IPS-11a (cell line): Measurements from ENCODE around the gene PPP1R3F.

Source experiments
- H3K4me3 ChIP-seq: one replicate; pipeline ENCODE4 v1.5.1; 2013; ENCODE audit warnings: low read depth, low read length, control low read depth

PPP1R3F gene

DNA sequence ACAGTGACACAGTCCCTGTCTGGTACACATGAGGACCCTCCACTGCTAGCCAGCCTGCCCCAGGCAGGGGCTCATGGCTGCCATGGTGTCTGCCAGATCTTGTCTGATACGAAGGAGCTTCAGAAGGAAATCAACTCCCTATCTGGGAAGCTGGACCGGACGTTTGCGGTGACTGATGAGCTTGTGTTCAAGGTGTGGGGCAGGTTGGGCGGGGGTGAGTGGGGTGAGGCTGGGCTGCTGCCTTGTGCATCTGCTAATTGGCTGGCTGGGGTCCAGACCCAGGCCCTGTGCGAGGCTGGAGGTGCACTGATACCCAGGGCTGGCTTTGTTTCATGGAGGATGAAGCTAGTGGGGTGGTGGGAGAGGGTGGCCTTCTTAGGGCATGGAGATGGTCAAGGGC is 20.5 kb upstream of the PPP1R3F start:
- H3K4me3 ChIP-seq = no peak overlapping the region

DNA sequence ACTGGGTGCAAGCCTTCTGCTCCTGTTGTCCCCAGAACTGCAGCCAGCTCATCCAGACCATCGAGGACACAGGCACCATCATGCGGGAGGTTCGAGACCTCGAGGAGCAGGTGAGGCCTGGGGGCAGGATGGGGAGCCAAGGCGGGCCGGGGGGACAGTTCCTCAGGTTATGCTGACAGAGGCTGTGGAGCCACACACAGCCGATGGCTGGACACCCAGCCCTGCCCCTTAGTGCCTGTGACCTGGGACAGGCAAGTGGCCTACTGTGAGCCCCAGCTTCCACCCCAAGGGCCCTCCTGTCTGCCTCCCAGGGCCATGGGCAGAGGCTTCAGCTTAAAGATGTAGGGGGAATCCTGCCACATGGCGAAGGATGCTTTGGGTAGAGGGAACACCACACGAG is 20.0 kb upstream of the PPP1R3F start:
- H3K4me3 ChIP-seq = no peak overlapping the region

DNA sequence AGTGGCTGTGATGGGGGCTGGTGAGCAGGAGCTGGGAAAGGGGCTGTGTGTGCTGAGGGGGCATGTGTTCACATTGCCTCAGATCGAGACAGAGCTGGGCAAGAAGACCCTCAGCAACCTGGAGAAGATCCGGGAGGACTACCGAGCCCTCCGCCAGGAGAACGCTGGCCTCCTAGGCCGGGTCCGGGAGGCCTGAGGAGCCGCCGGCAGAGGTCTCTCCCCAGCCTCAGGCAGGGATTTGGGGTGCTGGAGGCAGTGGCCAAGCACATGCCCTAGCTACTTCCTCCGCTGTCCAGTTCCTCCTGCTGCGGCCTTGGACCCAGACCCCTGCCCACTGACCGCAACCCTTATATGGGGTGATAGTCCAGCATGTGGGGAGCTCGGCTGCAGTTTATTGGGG is 19.5 kb upstream of the PPP1R3F start:
- H3K4me3 ChIP-seq = no peak overlapping the region

DNA sequence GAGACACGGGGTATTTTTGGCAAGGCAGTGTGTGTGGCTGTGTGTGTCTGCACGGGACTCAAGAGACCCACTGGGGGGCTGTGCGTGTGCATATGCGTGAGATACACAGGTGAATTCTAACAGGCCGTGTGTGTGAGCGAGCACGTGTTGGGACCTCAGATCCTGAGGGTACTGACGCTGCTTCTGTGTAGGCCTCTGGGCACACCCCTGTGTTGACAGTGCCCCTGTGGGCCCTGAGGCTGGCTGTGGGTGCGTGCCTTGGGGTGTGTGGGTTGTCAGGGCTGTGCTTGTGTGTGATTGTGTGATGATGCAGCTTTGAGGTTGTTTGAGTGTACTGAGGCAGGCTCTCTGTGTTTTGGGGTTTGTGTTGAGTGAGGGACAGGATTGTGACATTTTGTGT is 19.0 kb upstream of the PPP1R3F start:
- no peak overlapping the region for H3K4me3 ChIP-seq

DNA sequence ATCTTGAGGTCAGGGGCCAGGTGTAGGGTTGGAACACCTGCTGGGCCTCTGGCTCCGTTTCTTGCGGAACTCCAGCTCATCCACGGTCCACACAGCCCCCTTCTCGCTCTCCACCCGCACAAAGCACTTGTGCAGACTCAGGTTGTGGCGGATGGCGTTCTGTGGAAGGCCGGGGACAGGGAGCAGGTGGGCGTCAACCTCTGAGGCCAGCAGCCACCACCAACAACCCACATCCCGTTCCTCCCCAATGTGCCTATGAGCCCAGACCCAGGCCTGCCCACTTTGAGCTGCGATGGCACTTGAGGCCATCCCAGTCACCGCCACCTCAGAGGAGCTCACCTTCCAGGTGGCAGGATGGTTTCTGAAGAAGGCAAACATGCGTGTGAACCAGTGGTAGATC is 18.3 kb upstream of the PPP1R3F start:
- no peak overlapping the region for H3K4me3 ChIP-seq

DNA sequence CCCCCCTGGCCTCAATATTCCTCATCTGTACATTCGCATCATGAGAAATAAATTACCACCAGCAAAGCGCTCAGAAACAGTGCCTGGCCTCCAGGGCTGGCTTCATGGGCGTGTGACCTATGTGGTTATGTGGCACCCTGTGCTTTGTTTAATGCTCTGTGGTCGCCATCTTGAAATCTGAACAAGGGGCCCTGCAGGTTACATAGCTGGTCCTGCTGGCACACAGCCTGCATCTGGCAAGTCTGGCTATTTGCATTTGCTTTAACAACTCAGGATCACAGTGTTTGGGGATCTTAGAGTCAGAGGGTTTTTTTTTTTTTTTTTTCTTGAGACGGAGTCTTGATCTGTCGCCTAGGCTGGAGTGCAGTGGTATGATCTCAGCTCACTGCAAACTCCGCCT is 15.0 kb upstream of the PPP1R3F start:
- H3K4me3 ChIP-seq = no peak overlapping the region

DNA sequence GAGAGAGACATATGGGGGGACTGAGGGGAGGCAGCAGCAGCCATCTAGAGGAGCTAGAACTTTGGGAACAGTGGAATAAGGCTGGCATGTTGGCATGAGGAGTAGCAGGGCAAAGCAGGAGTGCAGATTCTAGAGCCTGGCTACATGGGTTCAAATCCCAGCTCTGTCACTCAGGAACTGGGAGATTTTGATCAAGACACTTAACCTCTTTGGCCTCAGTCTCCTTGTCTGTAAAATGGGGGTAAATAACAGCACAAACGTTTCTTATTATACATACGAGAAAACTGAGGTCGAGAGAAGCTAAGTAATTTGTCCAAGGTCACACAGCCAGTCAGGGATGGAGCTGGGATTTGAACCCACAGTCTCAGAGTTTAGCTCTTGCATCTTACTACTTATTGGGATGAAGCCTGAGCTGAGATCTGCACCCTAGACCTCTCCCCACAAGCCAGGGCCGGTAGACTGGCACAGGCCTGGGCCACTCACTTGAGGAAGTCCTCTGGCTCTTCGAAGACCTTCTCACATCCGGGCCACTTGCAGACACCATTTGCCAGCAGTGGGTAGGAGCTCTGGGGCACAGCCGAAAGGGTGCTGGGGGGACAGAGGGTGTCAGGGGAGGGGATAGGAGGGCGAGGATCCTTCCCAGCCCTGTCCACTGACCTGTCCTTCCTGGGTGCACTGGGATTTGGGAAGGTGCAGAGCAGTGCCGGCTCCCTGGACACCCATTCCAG is 13.2 kb upstream of the PPP1R3F start:
- H3K4me3 ChIP-seq = no peak overlapping the region

DNA sequence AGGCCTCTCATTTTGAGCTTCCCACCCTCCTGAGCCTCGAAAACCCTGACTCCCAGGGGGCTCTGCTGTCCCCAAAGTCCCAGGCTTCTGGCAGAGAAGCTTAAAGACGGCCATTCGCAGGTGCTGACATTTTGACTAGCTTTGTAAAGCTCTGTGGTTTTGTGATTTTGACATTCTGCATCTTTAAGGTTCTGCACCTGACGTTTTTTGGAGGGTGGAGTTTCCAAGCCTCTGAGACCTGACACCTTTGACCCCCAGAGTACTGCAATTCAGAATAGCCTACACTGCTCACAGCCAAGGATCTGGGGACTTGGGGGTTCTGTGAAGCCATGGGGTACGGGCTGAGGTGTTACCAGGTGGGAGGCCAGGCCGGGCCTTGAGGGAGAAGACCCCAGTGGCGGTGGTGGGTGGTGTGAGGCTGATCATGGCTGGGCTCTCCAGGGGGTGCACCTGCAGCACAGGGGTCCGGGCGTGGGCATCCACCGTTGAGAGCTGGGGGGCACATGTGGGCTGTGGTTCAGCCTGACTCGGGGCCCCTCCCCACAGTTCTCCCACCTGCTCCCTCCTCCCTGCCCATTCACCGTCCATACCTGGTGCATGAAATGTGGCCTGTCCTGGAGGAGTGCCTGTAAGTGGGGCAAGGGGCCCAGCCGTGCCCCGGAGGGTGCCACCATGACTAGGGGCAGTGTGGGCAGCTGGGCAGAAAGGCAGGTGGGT is 12.4 kb upstream of the PPP1R3F start:
- no peak overlapping the region for H3K4me3 ChIP-seq

DNA sequence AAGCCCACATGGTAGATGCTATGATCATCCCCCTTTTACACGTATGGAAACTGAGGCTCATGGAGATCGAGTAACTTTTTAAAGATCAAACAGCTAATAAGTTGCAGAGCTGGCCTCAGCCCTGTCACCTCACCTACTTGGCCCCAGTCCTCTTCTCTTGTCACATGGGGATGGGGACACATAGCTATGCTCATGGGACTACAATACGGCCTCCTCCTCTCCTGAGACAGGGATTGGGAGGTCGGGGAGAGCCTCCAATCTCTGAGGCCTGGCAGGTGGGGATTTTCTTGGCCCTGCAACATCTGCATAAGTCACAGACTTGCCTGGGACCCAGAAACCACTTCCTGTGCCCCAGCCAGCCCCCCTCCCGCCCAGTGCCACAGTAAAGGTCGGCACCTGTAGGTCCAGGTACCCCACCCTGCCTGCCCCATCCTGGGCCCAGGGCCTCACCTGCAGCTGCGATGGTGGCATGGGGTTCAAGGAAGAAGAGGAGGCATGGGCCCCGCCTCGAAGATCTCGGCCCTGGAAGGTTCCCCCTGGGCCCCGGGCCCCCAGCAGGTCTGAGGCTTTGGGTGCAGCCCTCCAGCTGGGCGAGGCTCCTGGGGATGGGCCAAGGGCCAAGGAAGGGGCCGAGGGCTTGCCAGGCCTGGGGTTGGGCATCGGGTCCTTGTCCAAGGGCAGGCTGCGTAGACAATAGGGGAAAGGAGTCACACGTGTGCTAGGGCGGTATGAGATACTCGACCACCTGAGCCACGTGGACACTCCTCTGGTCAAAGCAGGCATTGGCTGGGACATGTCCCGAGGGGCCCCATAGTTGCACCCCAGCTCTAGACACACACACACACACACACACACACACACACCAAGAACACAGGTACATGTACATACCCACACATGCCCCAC is 11.5 kb upstream of the PPP1R3F start:
- no peak overlapping the region for H3K4me3 ChIP-seq

DNA sequence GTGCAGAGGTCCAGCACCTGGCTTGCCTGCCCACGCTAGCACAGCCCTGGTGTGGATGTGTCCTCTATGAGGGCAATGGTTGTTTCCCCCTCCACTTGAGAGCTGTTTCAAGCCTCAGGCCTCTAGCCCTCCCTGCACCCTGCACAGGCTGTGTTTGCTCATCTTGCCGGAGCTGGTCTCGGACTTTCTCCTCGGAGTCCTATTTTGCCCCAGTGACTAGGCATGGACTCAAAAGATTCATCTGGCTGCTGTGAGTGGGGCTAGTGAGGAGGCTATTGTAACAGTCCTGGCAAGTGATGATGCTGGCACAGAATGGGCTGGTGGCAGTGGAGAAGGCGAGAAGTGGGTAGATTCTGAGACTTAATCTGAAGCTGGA is 10.9 kb upstream of the PPP1R3F start:
- no peak overlapping the region for H3K4me3 ChIP-seq

DNA sequence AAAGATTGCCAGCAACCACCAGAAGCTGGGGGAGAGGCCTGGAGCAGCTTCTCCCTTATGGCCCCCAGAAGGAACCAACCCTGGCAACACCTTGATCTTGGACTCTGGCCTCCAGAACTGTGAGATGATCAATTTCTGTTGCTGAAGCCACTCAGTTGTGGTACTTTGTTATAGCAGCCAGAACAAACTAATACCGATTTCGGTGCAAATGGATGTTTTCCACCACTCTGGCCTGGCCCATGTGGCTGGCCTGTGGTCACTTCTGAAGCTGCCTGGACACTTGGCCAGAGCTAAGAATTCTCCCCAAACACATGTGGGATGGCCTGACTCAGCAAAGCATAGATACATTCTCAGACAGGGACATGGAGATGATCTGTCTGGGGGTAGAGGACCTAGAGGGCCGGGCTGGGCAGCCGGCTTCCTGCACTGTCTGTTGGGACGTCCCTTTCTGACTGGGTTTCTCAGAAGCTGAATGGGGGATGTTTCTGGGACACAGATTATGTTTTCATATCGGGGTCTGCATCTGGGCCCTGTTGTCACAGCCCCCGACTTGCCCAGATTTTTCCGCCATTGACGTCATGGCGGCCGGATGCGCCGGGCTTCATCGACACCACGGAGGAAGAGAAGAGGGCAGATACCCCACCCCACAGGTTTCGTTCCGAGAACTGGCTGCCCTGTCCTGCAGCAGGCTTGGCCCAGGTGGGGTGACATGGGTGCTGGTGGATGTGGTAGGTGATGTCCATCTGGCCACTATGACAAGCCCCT is 9.2 kb upstream of the PPP1R3F start:
- no peak overlapping the region for H3K4me3 ChIP-seq

DNA sequence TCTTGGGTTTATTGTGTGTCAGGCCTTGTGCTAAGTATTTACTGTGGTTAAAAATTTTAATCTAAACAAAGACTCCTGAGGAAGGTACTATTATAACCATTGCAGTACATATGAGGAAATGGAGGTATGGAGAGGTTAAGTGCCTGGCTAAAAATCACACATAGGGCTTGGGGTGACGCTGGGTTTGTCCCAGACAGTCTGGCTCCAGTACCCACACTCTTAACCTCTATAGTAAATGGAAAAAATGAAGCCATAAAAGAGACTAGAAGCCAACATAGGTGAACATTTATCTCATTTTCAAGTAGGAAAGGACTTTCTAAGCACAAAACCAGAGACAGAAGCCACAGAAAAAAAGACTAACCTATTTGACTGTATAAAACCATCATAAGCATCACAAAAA is 7.0 kb upstream of the PPP1R3F start:
- no peak overlapping the region for H3K4me3 ChIP-seq

DNA sequence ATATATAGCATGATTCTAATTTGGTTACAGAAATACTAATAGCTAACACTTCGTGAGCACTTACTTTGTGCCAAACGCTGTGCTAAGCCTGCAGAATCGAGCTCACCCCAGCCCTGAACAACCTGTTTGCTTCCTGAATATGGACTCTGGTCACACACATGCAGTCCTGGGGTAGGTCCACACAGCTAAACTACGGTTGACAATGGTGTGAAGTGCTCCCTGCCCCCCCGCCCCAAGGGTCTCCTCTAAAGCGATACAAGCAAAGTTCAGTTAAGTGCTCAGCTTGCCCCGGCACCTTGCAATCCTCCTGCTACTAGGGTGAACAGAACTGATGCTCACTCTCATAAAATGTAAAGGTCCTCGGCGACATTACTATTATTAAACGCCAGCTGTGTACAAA is 6.0 kb upstream of the PPP1R3F start:
- no peak overlapping the region for H3K4me3 ChIP-seq

DNA sequence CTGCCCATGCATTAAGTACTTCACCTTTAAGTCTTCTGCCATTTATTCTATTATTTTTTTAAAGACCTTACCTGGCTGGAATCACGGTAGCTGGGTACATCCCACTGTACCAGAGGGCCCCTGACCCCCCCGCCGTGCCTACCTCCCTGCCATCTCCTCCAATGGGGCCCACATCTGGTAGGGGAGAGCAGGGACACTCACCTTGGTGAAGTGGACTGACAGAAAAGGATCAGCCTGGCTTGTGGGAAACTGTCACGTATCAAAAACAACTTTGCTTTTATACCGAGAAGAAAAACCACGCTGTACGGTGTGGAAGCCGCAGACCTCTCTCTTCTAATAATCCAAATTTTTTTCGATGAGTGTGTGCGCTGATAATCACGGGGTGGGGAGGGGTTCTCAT is 5.1 kb upstream of the PPP1R3F start, which contains the start of gene FOXP3:
Gene FOXP3, minus strand, starts transcription at position 251 of the 400 bp plus-strand sequence. CDS start 6,205 bp downstream, outside the sequence.
- no peak within 1 kb of the TSS for H3K4me3 ChIP-seq

DNA sequence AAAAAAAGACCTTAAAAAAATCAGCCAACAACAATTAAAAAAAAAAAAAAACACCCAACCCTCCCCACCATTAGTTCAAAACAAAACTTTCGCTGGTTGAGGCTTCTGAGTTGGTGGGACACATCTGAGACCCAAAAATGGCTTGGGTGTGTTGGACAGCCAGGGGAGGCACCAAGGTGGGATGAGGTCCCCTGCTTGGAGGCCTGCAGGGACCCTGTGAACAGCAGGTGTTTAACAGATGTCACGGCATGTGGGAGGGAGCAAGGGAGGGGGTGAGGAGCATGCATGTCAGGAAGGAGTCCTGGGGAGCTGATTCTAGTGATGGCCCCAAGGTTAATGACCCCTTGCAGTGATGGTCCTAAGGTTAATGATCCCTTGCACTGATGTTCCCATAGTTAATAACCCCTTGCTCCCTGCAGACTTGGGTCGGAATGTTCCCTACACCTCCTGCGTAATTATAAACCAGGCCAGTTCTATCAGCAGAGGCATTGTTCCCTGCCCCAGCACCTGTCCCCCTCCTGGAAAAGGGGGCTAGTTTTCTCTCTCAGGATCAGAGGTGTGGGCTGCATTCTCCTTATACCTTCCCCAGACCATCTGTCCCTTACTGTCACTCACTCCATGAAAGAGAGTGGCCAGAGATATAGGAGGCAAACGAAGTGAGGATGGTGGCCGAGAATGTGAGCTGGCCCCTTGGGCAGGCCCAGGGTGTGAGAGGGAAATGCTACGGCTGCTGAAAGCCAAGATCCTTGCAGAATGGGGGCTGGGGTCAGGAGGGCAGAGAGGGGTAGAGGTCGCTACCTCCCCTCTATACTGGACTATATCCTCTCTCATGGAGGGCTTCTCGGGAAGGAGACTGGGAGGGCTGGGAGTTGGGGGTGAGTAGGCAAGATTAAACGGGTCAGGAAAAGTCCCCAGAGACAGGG is 2.8 kb upstream of the PPP1R3F start:
- H3K4me3 ChIP-seq = no peak overlapping the region

DNA sequence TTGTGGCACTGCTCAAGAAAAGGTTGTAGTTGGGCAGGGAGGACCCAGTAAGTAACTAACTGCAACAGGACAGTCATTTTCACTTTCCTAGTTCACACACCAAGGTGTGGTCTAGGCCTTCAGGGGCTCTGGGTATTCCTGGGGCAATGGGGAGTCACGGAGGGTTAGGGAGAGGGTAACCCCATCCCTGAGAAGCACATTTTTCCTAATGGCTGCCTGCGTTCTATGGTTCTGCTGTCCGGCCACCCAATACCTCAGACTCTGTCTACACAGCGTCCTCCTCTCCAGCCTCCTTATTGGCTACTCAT is 937 bp upstream of the PPP1R3F start:
- peak overlapping the region; percentile 70 for H3K4me3 ChIP-seq

DNA sequence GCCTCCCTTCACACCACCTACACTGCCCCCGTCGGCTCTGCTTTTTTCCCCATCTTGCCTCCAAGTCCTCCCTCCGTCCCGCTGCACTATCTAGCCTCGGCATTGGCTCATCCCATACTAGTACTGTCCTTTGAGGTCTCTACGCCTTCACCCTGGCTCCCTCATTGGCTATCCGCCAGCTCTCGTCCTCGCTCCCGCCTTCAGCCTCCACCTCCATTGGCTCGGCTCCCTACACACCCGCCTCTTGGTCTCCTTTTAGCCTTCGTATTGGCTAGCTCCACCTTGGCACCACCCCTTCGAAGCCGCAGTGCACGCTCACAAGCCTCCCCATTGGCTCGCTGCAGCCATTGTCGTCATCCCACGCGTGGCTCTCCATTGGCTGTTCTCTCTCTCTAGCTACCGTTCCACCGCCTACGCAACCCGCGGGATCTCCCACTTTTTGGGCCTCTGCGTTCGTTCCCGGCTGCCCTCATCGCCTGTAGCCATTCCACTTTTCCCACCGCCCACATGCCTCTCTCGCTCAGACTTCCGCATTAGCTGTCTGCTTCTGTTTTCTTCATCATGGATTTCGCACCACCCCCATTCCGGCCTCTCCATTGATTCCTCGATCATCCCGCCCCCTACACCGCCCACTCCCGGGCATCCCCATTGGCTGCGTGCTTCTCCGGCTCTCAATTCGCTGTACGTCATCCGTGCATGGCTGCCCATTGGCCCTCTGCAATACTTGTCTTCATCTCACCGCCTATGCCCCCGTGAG is 405 bp upstream of the PPP1R3F start:
- peak overlapping the region; percentile 70 for H3K4me3 ChIP-seq

DNA sequence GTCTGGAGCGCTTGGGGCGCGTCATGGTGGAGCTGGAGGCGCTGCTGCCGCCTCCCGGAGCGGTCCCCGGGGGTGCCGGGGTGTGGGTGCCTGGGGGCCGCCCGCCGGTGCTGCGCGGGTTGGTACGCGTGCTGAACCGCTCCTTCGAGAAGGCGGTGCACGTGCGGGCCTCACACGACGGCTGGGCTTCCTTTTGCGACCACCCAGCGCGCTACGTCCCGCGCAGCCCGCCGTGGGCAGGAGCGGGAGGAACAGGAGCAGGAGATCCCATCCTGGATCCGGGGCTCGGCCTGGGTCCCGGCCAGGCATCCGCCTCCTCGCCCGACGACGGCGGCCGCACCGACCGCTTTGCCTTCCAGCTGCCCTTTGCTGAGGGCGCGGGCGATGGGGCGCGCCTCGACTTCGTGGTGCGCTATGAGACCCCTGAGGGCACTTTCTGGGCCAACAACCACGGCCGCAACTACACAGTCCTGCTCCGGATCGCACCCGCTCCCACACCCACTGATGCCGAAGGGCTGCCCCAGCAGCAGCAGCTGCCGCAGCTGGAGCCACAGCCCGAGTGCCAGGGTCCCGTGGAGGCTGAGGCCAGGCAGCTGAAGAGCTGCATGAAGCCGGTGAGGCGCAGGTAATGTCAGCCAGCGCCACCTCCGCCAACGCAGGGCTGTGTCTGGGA is 792 bp downstream of the PPP1R3F start:
- peak overlapping the region; percentile 45 for H3K4me3 ChIP-seq

DNA sequence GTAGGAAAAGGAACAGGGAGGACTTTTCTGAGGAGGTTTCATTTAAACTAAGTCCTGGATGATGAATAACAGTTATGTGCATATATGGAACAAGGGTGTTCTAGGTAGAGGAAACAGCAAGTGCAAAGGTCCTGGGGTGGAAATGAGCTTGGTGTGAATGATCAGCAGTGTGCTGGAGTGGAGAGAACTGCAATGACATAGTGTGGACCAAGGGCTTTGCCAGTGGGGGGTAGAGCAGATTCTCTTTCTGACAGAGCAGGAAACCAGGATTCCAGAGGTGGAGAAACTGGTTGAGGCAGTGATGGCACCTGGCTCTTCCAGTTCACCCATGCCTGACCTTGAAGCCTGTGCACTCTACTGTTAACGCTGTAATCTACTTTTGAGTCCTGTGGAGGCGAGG is 1.7 kb downstream of the PPP1R3F start:
- no peak overlapping the region for H3K4me3 ChIP-seq
